Right lung (tissue), 5 donors: ENCODE measurements around the gene VPS45. TPM values are rescaled to one million over a fixed set of nuclear protein-coding genes. Genes with fewer than 3 reads are reported as not detected.
A peak's percentile ranks its signal among the peaks of the same experiment; 100 is the strongest.

Experiments used
- DNase-seq, 2 donors: peaks; one replicate each; pipeline ENCODE4 v3.0.0-alpha.2; 2013
- polyA plus RNA-seq, 5 donors: library from polyadenylated mRNA; unstranded; fragments of 120-200 nt; gene quantifications; one replicate each; pipeline versions ENCODE4 v1.2.1 to v1.2.3, GENCODE V29; 2013; ENCODE audit warnings: inconsistent platforms in 1 of 5, low replicate concordance in 1 of 5; ENCODE audit not compliant: insufficient read length in 5 of 5, insufficient read depth in 1 of 5

VPS45 gene
- polyA plus RNA-seq, 5 donors = 60.3 to 86.9 (median 77.7) TPM

GRCh38 chr1:150186789-150187559 is 119.4 kb downstream of the VPS45 start:
- DNase-seq = peak in 1 of 2 donors; percentile 48

DNA sequence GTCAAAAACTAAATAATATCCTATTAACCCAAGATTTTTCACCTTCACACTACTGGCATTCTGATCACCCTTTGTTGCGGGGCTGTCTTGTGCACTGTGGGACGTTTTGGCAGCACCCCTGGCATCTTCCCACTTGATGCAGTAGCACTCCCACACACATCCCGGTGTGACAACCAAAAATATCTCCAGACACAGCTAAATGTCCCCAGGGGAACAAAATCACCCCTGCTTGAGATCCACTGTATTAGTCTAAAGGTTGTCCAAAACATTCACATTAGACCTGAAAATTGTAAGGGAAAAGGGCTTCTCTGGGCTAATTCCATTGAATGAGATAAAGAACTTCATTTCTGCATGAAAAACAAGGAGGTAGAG is 120.0 kb downstream of the VPS45 start:
- DNase-seq = no peak

DNA sequence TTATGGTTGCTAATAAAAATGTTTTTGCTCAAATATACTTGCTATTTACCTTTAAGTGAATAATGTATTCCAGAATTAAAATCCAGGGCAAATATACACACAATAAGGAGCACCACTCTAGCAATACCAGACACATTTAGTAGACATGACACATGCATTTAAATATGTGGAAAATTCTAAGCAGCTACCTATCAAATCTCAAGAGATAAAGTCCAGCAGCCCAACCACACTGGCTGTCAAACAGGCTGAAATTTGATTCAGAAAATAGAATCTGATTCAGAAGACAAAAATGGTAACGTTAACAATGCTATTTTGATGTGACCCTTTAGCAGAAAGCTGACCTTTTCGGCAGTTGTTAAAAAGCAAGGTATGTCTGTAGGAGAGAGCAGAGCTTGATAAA is 124.4 kb downstream of the VPS45 start:
- DNase-seq = no peak

DNA sequence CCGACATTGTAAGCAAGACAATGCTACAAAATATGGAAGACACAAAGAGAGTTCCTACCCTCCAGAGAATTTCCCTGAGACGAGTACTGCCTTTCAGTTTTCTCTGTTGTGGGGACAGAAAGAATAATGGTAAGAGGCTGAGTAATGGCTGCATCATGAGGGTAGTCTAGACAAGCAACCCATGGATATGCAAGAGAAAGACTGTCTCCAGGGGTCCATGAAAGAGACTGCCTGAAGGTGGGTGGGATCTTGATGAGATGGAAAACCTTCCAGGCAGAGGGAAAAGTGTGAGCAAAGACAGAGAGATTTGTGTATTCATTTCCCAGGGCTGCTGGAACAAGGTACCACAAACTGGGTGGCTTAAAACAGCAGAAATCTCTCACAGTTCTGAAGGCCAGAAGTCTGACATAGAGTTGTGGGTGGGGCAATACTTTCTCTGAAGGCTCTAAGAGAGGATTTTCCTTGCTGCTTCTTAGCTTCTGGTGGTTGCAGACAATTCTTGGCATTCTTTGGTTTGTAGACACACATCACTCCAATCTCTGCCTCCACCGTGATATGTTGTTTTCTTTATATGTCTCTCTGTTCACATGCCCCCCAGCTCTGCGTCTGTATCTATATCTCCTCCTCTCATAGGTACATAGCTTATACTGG is 126.9 kb downstream of the VPS45 start:
- no peak for DNase-seq

Other genes with a start within 250 kb of the VPS45 start
- gene BOLA1, start 168.2 kb upstream of the VPS45 start, polyA plus RNA-seq = 10 to 100 TPM; 14.3 to 19.3 (median 15.5) TPM
- gene SV2A, start 149.9 kb upstream of the VPS45 start, polyA plus RNA-seq = 1 to 10 TPM; 6.1 to 7.2 (median 6.6) TPM
- gene SF3B4, start 140.0 kb upstream of the VPS45 start, polyA plus RNA-seq = 10 to 100 TPM; 57.6 to 74.6 (median 66.5) TPM
- 10 to 100 TPM; 22.7 to 36.9 (median 29.8) TPM for gene MTMR11, start 130.9 kb upstream of the VPS45 start, polyA plus RNA-seq
- 10 to 100 TPM; 16.1 to 21.0 (median 18.0) TPM for gene OTUD7B, start 57.0 kb upstream of the VPS45 start, polyA plus RNA-seq
- 10 to 100 TPM; 42.9 to 67.3 (median 48.5) TPM for gene PLEKHO1, start 82.1 kb downstream of the VPS45 start, polyA plus RNA-seq
- gene ANP32E, start 168.3 kb downstream of the VPS45 start, polyA plus RNA-seq = 100 to 1,000 TPM in 2 of 5 donors, 10 to 100 TPM in 3; 65.8 to 120 (median 91.4) TPM
- 1 to 10 TPM; 4.0 to 5.6 (median 5.4) TPM for gene CA14, start 190.0 kb downstream of the VPS45 start, polyA plus RNA-seq
- 100 to 1,000 TPM; 172 to 195 (median 183) TPM for gene APH1A, start 201.2 kb downstream of the VPS45 start, polyA plus RNA-seq
- 10 to 100 TPM; 60.7 to 95.3 (median 72.5) TPM for gene C1orf54, start 205.0 kb downstream of the VPS45 start, polyA plus RNA-seq
- 10 to 100 TPM in 1 of 5 donors, 1 to 10 TPM in 4; 7.4 to 13.0 (median 8.7) TPM for gene CIART, start 214.8 kb downstream of the VPS45 start, polyA plus RNA-seq
- 10 to 100 TPM; 57.5 to 65.5 (median 64.8) TPM for gene MRPS21, start 226.1 kb downstream of the VPS45 start, polyA plus RNA-seq